Thyroid gland (tissue), 4 donors: ENCODE results near the gene KCNQ1OT1. TPM values are rescaled to one million over a fixed set of nuclear protein-coding genes. Genes with fewer than 3 reads are reported as not detected.

Experiments used
- DNase-seq, 2 donors: peaks; one replicate each; pipeline ENCODE4 v3.0.0-alpha.2; 2019
- H3K27ac ChIP-seq, 3 donors: fragments of 200-600 bp; sonication (generic); 1 replicate in 2 of 3; 2 replicates in 1 of 3; pipeline ENCODE4 v1.5.1; 2016 to 2019; ENCODE audit warnings: mild to moderate bottlenecking in 1 of 3, moderate library complexity in 1 of 3
- H3K27me3 ChIP-seq: fragments of 200-600 bp; sonication (generic); one replicate; pipeline ENCODE4 v1.5.1; 2019
- H3K36me3 ChIP-seq, 2 donors: fragments of 200-600 bp; sonication (generic); one replicate each; pipeline ENCODE4 v1.5.1; 2016 to 2019
- H3K4me1 ChIP-seq, 2 donors: fragments of 200-600 bp; sonication (generic); one replicate each; pipeline ENCODE4 v1.5.1; 2017 to 2019
- H3K4me3 ChIP-seq, 3 donors: fragments of 200-600 bp; sonication (generic); replicated peaks in 1 of 3; 1 replicate in 2 of 3; 2 replicates in 1 of 3; pipeline ENCODE4 v1.5.1; 2016; ENCODE audit warnings: mild to moderate bottlenecking in 1 of 3
- H3K9me3 ChIP-seq: fragments of 200-600 bp; sonication (generic); one replicate; pipeline ENCODE4 v1.5.1; 2017
- POLR2A ChIP-seq, 2 donors: fragments of 450-650 bp; IDR thresholded peaks; one replicate each; pipeline ENCODE4 v1.6.1; 2017; ENCODE audit warnings: antibody characterized with exemption in 2 of 2, mild to moderate bottlenecking in 2 of 2, moderate library complexity in 1 of 2
- WGBS, 2 donors: methylation state at CpG; one replicate each; pipeline ENCODE4 v1.1.5; 2017; 5-methylcytosine and 5-hydroxymethylcytosine counted together
- intact Hi-C: fragments of 100-400 bp; cut with DNase I; formaldehyde crosslinking; loops from one replicate; pipeline ENCODE4 v1.15.1; 2023
- total RNA-seq, 4 donors: library from RNA; depleted of rRNA; stranded (reverse); fragments of >200 nt; gene quantifications; one replicate each; pipeline ENCODE4 v1.2.3, GENCODE V29; 2016
- TF ChIP-seq, protein P1 (sequence below), 6 experiments: fragments of 200-600 bp in 3 of 6; fragments of 450-650 bp in 3 of 6; sonication (generic) in 3 of 6; IDR thresholded peaks; one replicate each; pipeline ENCODE4 v1.5.1; 2016 to 2019; ENCODE audit warnings: antibody characterized with exemption in 6 of 6, mild to moderate bottlenecking in 2 of 6, inconsistent platforms in 1 of 6, moderate library complexity in 1 of 6

KCNQ1OT1 gene
- total RNA-seq, 4 donors from 2014 or later: 2.0 to 4.1 (median 3.2) TPM

- H3K9me3 ChIP-seq: no peaks in the 10 kb centered on the region
- H3K27me3 ChIP-seq: no peaks in the 10 kb centered on the region
- TF ChIP-seq POLR2A (IDR thresholded peaks at IDR 0.05): no peak
- TF ChIP-seq, protein P1, sequence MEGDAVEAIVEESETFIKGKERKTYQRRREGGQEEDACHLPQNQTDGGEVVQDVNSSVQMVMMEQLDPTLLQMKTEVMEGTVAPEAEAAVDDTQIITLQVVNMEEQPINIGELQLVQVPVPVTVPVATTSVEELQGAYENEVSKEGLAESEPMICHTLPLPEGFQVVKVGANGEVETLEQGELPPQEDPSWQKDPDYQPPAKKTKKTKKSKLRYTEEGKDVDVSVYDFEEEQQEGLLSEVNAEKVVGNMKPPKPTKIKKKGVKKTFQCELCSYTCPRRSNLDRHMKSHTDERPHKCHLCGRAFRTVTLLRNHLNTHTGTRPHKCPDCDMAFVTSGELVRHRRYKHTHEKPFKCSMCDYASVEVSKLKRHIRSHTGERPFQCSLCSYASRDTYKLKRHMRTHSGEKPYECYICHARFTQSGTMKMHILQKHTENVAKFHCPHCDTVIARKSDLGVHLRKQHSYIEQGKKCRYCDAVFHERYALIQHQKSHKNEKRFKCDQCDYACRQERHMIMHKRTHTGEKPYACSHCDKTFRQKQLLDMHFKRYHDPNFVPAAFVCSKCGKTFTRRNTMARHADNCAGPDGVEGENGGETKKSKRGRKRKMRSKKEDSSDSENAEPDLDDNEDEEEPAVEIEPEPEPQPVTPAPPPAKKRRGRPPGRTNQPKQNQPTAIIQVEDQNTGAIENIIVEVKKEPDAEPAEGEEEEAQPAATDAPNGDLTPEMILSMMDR (IDR thresholded peaks at IDR 0.05): no peak
- no peak for DNase-seq
- H3K4me1 ChIP-seq: peaks cover 0 to 5% of the 10 kb centered on the region in 2 donors
- H3K36me3 ChIP-seq: no peaks in the 10 kb centered on the region
- H3K27ac ChIP-seq: no peak overlapping the region
- intact Hi-C loops: no loop called here
- H3K4me3 ChIP-seq: no peak overlapping the region
- WGBS, 2 donors: 80 to 85% methylated on average over 4 to 15 of the region's 20 CpGs
Observed at GRCh38 chr11:2742611-2743426, 43.0 kb upstream of the KCNQ1OT1 start.

DNA sequence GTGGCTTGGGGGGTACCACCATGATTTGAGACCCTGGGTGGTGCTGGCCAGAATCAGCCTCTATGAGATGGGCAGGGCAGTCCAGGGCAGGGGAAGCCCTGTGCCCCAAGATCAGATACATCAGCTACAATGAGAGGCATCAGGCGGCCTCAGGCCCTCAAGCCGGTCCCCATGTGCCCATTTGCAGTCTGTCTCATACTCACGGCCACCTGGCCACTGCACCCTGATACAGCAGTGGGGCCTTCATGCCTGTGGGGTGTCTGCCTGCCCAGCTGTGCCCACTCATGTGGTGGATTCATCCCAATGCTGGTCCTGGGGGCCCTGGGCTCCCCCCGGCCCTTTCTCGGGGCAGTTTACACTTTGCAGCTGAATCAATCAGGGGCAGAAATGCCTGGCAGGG, 42.4 kb upstream of the KCNQ1OT1 start:
- 96 to 97% methylated on average over 4 of the region's 5 CpGs for WGBS, 2 donors
- intact Hi-C loops: no loop called here
- DNase-seq: no peak

GRCh38 chr11:2741377-2742131, 41.8 kb upstream of the KCNQ1OT1 start:
- Histone ChIP-seq H3K27ac (no peak overlapping the region), H3K36me3 (no peaks in the 10 kb centered on the region), H3K9me3 (no peaks in the 10 kb centered on the region), H3K4me3 (no peak overlapping the region), H3K4me1 (no peaks in the 10 kb centered on the region), H3K27me3 (no peaks in the 10 kb centered on the region)
- TF ChIP-seq, protein P1 (IDR thresholded peaks at IDR 0.05): no peak
- TF ChIP-seq POLR2A (IDR thresholded peaks at IDR 0.05): no peak
- no peak for DNase-seq
- intact Hi-C loops: no loop called here
- 82 to 87% methylated on average over 14 to 18 of the region's 18 CpGs for WGBS, 2 donors

More for the DNA sequence above, 42.4 kb upstream of the KCNQ1OT1 start:
- Histone ChIP-seq H3K9me3 (no peaks in the 10 kb centered on the region), H3K4me3 (no peak overlapping the region), H3K27me3 (no peaks in the 10 kb centered on the region), H3K27ac (no peak overlapping the region), H3K4me1 (no peaks in the 10 kb centered on the region), H3K36me3 (no peaks in the 10 kb centered on the region)
- TF ChIP-seq, protein P1 (IDR thresholded peaks at IDR 0.05): no peak
- no peak for TF ChIP-seq POLR2A (IDR thresholded peaks at IDR 0.05)

DNA sequence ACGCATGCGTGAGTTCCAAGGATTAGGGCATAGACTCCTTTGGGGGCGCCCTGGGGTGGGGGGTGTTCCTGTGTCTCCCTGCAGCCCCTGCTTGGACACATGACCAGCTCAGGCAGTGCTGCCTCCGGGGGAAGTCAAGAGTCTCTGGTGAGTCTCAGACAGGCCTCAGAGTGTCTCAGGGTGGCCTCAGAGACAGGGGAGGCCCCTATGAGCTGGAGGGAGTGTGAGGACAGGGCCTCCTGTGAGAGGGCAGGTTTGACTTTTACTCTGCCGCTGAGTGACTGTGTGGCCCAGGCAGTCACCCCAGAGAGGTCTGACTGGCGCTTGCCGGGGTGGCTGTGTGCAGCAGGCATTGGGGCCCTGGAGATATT, 41.2 kb upstream of the KCNQ1OT1 start:
- Histone ChIP-seq H3K4me1 (no peaks in the 10 kb centered on the region), H3K4me3 (no peak overlapping the region), H3K9me3 (no peaks in the 10 kb centered on the region), H3K27me3 (no peaks in the 10 kb centered on the region), H3K36me3 (no peaks in the 10 kb centered on the region), H3K27ac (no peak overlapping the region)
- DNase-seq: no peak
- intact Hi-C loops: no loop called here
- 91 to 98% methylated on average over 6 to 7 of the region's 7 CpGs for WGBS, 2 donors
- TF ChIP-seq, protein P1 (IDR thresholded peaks at IDR 0.05): no peak
- no peak for TF ChIP-seq POLR2A (IDR thresholded peaks at IDR 0.05)
